ENCODE measurements around the gene CRYBA2.

GRCh38 chr2:219025637-219026585, 32.7 kb upstream of the CRYBA2 start:
- TF ChIP-seq, protein P1, sequence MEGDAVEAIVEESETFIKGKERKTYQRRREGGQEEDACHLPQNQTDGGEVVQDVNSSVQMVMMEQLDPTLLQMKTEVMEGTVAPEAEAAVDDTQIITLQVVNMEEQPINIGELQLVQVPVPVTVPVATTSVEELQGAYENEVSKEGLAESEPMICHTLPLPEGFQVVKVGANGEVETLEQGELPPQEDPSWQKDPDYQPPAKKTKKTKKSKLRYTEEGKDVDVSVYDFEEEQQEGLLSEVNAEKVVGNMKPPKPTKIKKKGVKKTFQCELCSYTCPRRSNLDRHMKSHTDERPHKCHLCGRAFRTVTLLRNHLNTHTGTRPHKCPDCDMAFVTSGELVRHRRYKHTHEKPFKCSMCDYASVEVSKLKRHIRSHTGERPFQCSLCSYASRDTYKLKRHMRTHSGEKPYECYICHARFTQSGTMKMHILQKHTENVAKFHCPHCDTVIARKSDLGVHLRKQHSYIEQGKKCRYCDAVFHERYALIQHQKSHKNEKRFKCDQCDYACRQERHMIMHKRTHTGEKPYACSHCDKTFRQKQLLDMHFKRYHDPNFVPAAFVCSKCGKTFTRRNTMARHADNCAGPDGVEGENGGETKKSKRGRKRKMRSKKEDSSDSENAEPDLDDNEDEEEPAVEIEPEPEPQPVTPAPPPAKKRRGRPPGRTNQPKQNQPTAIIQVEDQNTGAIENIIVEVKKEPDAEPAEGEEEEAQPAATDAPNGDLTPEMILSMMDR (conservative IDR thresholded peaks at IDR 0.05 in 1 of 2, IDR thresholded peaks at IDR 0.05 in 1 of 2; ENCODE audit: extremely low read depth in 1 of 2, insufficient read depth in 1 of 2, low read depth in 1 of 2, low read length in 2 of 2) = no peak
- TF ChIP-seq EZH2 (IDR thresholded peaks at IDR 0.05; ENCODE audit: borderline replicate concordance, low read length) = no peak

Data from mammary epithelial cell (primary cell).